Activated CD4-positive, alpha-beta T cell treated with anti-CD3 and anti-CD28 coated beads for 4 hours (primary cell): ENCODE measurements around the gene HELZ.
"Not testable (repeated sequence)": the region's sequence is repeated elsewhere in the genome, so short reads cannot be mapped to it uniquely, and the experiment has no call there.

Source experiments
- DNase-seq, 2 donors: peaks; one replicate each; pipeline ENCODE4 v3.0.0-alpha.2; 2020

HELZ gene

DNA sequence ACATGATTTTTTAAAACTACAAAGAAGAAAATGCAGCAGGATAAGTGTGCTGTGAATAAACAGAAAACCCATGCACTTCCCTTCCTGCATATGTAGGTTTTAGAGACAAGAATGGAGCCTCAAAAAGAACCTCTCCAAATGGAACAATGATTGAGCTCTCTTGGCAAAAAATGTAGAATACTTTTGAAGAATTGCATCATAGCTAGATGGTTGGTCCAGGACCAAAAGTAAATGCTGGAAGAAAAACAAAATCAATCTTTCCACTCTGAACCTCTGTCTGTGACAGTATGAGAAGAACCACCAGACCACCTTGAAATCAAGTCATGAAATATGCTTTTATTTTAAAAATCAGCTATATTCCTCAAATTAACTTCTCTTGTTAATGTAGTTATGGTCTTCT, 17.5 kb downstream of the HELZ start:
- no peak for DNase-seq

DNA sequence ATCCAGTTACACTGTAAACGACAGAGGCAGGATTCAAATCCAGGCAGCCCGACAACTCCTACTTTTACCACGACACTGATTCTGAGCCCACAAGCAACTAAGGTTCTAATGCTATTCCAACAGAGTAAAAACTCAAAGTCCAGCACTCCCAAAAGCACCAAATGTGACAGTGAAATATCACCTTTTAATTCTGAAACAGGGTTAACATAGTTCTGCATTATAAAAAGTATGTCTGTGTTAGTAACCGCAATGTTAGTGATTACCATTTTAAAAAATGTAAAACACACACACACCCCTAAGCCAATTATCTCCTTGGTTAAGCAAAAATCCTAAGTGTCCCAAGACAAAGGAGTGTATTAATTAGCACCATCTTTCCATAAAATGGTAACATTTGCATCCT, 19.7 kb downstream of the HELZ start:
- DNase-seq: no peak

DNA sequence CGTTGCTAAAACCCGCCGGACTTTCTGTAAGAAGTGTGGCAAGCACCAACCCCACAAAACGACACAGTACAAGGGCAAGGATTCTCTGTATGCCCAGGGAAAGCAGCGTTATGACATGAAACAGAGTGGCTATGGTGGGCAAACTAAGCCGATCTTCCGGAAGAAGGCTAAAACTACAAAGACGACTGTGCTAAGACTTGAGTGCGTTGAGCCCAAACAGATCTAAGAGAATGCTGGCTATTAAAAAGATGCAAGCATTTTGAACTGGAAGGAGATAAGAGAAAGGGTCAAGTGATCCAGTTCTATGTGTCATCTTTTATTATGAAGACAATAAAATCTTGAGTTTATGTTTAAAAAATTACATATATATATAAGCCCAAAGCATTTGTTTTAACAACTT, 20.3 kb downstream of the HELZ start:
- no peak for DNase-seq

GRCh38 chr17:67223924-67224323, 21.1 kb downstream of the HELZ start:
- DNase-seq: no peak

DNA sequence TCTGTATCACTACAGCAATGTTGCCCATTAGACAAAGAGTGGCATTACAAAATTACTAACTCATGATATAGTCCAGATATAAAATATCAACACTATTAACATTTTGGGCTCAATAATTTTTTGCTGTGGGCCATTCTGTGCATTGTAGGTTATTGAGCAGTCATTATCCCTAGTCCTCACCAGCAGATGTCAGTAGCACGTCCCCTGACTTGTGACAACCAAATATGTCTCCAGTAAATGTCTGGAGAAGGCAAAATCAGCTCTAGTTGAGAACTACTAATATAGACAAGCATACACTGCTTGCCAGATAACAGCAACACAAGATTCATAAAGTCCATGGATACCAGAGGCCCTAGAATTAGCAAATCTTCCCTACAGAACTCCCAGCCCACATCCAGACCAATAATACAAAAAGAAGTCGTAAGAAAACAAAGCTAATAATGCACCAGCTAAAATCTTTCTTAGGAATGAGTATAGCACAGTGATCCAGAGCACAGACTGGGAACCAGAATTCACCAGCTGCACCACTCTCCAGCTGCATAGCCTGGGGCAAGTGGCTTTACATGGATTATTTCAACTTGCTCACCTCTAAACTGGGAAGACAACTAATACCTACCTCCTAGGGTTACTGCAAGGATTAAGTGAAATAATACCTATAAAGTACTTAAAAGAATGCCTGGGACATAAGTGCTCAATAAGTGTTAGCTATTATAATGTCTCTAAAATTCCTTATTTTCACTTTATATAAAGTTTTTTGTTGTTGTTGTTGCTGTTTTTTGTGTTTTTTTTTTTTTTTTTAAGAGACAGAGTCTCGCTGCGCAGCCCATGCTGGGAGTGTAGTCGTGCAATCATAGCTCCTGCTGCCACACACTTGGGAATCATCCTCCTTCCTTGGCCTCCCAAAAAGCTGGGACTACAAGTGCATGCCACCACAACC, 23.7 kb downstream of the HELZ start:
- peak in 1 of 2 donors; percentile 8 for DNase-seq

DNA sequence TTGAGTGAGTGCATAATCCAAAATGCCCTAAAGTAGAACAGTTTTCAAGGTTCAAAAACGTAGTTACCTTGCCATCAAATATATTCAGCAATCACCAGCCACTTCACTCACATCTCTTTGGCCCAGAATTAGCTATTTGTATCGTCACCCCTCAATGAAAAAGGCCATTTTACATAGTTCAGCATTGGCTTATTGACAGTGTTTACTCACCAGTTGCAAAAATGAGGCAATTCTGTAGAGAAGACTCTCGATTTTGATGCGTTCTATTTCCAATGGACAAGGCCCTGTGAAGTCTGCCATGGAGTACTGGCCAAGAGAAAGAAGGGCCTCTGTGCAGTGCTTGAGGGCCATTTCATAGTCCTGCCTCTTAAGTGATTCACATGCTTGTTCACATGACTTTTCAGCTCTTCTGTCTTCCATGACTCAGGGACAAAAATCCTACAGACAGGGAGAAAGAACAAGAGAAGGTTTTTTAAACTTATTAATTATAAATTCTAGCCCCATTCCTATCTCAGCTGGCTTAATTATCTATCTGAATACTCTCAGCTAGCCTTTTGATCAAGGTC, 26.5 kb downstream of the HELZ start:
- DNase-seq: no peak

DNA sequence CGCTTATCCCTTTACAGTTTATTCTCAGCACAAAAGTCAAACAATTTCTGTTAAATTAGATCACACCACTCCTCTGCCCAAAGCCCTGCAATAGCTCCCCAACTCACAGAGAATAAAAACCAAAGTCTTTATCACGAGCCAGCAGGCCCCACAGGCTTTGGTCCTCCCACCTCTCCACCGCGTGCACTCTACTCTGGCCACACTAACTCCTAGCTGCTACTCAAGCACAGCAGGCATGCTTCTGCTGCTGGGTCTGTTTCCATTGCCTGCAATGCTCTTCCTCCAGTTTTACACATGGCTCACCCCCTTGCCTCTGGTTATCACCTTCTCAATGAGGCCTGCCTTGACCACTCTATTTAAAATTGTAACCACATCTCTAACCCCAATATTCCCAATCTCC, 27.6 kb downstream of the HELZ start:
- no peak for DNase-seq

- DNase-seq: no peak
Measured at GRCh38 chr17:67216578-67217320, 28.2 kb downstream of the HELZ start.

- DNase-seq: no peak
Measured at GRCh38 chr17:67215991-67216421, 29.0 kb downstream of the HELZ start.

DNA sequence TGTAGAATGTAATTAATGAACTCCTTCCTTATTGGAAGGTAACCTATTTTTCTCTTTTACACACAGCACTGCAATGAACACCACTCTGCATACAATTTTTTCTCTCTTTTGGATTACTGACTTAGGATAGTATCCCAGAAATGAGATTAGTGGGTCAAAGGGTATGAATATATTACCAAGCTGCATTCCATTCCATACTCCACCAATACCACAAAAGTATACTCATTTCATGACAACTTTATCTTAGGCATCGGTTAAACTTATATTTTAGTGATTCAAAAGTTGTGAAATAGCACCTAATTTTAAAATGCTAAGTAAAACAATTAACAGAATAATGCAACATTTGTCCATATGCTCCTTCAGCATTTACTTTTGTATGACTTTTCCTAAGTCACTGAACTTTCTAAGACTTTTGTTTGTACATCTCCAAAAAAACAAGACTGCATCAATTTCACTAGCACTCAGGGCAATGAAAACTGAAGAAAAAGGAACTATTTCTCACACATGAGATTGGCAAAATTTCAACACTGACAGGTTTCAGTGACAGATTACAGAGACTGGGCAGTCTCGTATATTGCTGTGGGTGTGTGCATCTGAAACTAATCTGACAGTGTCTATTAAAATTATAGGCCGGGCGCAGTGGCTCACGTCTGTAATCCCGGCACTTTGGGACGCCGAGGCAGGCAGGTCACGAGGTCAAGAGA, 32.1 kb downstream of the HELZ start:
- no peak for DNase-seq

- DNase-seq: no peak
Measured at GRCh38 chr17:67212231-67212630, 32.8 kb downstream of the HELZ start.

- DNase-seq: no peak
Measured at GRCh38 chr17:67211742-67212141, 33.3 kb downstream of the HELZ start.

DNA sequence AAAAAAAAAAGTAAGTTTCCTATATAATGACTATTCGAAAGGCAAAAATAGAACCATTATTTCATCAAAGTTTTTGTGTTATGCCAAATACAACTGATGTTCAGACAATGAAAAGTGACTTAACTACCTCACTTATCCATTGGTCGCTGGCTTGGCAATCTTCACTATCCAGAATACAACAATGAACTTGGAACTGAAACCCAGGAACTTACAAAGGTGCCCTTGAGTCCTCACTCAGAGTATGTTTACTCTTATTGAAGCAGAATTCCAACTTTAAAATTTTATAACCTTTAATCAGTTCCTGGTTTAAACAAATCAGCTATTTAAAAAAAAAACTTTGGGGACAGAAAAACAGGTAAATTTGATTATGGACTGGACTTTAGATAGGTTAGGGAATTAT, 34.1 kb downstream of the HELZ start:
- DNase-seq: no peak

DNA sequence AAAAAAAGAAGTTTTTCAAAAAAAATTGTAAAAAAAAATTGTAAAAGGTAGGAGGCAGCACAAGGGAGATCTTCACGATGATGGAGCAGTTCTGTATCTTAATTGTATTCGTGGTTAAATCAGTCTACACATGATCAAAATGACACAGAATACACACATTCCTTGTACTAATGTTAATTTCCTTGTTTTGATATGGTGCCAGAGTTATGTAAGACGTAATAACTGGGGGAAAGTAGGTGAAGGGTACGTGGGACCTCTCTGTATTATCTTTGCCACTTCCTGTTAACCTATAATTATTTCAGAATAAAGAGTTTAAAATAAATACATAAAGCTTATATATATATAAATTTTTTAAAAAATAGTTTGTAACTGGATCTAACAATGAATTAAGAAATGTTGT, 36.8 kb downstream of the HELZ start:
- no peak for DNase-seq

DNA sequence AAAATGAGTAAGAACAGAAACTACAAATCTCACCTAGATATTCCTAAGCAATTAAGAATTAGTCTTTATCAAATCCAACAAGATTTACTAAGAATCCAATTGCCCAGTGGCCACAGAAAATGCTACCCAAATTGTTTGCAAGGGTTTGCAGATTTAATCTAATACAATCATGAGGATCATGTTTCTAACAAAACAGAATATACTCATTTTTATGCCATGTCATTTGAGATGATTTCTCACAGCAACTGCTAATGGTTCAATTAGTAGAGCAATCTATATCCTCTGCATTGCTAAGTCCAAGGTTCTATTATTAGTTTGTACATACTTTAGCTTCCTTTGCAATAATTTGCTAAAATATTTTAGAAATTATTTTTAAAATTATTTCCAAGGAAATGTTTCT, 41.2 kb downstream of the HELZ start:
- no peak for DNase-seq

- DNase-seq: no peak
Measured at GRCh38 chr17:67202503-67202902, 42.5 kb downstream of the HELZ start.

DNA sequence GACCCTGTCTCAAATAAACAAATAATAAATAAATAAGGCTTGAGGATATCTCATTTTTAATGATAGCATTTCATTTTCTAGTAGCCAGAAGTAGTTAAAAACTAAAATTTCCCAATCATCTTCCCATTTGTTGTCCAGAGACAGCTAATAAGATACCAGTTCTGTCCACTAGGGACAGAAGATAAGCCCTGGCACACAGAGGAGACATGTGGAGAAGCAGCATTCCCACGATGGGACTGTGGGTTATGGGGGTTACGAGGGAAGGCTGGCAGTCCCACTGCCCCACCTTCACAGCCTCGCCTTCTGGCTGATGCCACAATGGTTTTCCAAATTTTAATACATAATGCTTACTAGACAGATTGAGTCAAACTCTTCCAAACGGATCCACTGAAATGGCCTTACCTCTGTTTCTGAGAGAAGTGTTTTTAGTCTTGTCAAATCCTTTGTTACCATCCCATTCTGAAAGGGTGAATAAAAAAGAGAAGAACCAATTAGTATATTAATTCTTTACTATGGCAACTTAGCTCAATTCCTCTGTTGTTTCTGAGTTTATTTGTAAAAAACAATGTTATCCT, 44.2 kb downstream of the HELZ start:
- DNase-seq: no peak

- DNase-seq: no peak
Measured at GRCh38 chr17:67198131-67198530, 46.9 kb downstream of the HELZ start.

DNA sequence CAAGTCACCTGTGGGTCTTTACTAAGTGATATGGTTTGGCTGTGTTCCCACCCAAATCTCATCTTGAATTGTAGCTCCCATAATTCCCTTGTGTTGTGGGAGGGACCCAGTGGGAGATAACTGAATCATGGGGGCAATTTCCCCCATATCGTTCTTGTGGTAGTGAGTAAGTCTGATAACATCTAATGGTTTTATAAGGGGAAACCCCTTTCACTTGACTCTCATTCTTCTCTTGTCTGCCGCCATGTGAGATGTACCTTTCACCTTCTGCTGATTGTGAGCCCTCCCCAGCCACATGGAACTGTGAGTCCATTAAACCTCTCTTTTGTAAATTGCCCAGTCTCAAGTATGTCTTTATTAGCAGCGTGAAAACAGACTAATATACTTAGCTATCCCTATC, 48.0 kb downstream of the HELZ start:
- DNase-seq: not testable (repeated sequence)

GRCh38 chr17:67196422-67196821, 48.6 kb downstream of the HELZ start:
- DNase-seq: no peak

DNA sequence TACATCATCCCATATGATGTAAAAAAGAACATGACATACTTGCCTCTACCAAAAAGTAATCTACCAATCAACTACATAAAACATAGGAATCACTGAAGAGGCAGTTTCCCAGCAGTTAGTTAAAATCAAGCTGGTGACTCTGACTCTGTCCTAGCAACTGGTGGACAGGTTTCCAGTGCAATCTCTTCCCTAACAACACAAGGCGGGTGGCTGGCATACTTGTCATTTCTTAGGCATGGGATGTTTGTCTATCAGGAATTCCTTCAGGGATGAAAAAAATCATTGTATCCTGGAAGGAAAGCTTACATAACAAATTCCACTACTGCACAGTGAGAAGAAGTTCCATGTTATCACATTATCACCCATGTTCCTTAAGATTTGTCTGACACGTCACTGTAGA, 50.9 kb downstream of the HELZ start:
- no peak for DNase-seq

DNA sequence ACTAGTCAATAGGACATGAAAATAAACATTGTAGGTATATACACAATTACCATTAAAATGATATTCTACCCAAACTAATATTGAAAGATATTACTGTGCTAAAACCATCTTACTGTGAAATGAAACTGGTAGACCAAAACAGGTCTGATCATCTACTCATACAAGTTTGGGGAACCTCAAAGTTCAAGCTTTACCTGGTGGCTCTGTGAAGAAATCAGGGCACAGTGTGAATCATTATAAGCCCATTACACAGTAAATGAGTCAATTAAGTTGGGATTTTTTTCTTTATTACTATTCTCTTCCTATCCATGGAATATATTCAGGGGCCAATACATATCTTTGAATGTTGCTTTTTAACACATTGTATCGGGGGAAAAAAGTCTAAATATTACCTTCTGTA, 57.1 kb downstream of the HELZ start:
- no peak for DNase-seq

DNA sequence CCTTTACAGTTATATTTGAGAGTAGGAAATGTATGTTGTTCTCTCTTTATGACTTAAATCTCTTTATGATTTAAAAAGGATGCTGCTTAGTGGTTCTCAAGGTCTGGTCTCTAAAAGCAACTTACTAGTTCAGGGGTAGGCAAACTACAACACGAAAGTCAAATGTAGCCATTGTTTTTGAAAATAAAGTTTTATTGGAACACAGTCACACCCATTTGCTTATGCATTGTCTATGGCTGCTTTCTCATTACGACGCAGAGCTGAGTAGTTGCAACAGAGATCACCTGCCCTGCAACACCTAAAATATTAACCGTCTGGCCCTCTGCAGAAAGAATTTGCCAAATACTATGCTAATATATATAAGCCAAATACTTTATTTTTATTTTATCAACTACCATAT, 58.2 kb downstream of the HELZ start:
- no peak for DNase-seq
